ENCODE measurements around the gene DLL1.

DLL1 gene

DNA sequence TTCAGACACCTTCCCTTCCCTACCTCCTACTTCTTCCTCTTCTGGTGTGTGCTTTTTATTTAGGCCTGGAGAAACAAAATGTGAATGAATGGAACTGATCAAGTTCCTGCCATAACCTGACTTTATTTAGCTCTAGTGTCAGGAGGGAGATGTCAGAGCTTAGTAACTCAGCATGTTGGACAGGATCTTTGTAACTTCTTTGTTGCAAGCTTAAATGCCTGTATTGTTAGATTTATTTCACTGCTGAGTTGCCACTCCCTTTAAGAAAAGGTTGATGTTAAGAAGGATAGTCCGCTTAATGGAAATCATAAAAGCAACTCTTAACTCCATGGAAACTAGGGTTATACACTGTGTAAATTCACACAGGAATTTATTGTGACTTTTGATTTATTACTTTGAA lies 17.9 kb upstream of the DLL1 start:
- Histone ChIP-seq H3K9me3 (ENCODE audit: control insufficient read depth, low read length) (no peaks in the 10 kb centered on the region), H3K4me3 (ENCODE audit: extremely low read depth, insufficient read depth, low read length, poor library complexity, severe bottlenecking) (no peak overlapping the region), H3K27ac (ENCODE audit: low read depth, low read length, severe bottlenecking) (no peak overlapping the region), H3K36me3 (ENCODE audit: control insufficient read depth, insufficient read depth, low read length) (no peaks in the 10 kb centered on the region), H3K4me1 (ENCODE audit: control insufficient read depth, insufficient read depth, low read length, poor library complexity, severe bottlenecking) (peaks cover 10% of the 10 kb centered on the region)
- WGBS, 2 experiments (ENCODE audit: insufficient coverage in 2 of 2), result no CpG with 5 or more reads among the region's 1 CpG

DNA sequence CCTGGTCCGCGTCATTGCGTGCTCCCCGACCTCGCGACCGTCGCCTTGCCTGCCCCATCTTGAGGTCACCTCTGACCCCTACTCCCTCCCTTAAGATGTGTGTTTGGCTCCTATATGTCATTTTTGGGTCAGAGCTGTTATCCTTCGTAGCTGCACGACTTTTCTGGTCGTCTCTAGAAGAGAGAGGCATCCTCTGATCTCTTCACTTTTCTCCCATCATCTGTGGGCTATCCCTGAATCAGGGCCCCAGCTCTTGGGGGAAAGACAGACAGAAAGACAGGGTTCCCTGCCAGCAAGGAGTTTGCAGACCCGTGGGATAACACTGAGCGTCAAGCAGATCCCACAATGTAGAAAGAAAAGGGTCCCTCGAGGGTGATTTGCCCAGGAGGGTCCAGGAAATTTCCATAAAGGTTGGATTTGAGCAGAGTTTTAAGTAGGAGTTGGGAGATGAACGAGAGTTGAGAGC lies 16.2 kb upstream of the DLL1 start:
- no peaks in the 10 kb centered on the region for H3K36me3 ChIP-seq (ENCODE audit: control insufficient read depth, insufficient read depth, low read length)
- H3K4me3 ChIP-seq (ENCODE audit: extremely low read depth, insufficient read depth, low read length, poor library complexity, severe bottlenecking), result peak overlapping the region; percentile 82
- 24 to 25% methylated on average over 12 to 15 of the region's 15 CpGs for WGBS, 2 experiments (ENCODE audit: insufficient coverage in 2 of 2)
- peaks cover 5% of the 10 kb centered on the region for H3K9me3 ChIP-seq (ENCODE audit: control insufficient read depth, low read length)
- peaks cover 10% of the 10 kb centered on the region for H3K4me1 ChIP-seq (ENCODE audit: control insufficient read depth, insufficient read depth, low read length, poor library complexity, severe bottlenecking)
- peak overlapping the region; percentile 72 for H3K27ac ChIP-seq (ENCODE audit: low read depth, low read length, severe bottlenecking)

GRCh38 chr6:170306324-170307079 lies 15.6 kb upstream of the DLL1 start, which contains the start of gene FAM120B:
Gene FAM120B, plus strand, starts transcription at chr6:170306758. Its CDS starts 10,633 bp downstream, at chr6:170317391.
- peaks cover 7% of the 10 kb centered on the region for H3K9me3 ChIP-seq (ENCODE audit: control insufficient read depth, low read length)
- H3K4me3 ChIP-seq (ENCODE audit: extremely low read depth, insufficient read depth, low read length, poor library complexity, severe bottlenecking), result peak within 1 kb of the TSS; percentile 82
- 0 to 1% methylated on average over 88 to 90 of the region's 97 CpGs for WGBS, 2 experiments (ENCODE audit: insufficient coverage in 2 of 2)
- peaks cover 10% of the 10 kb centered on the region for H3K4me1 ChIP-seq (ENCODE audit: control insufficient read depth, insufficient read depth, low read length, poor library complexity, severe bottlenecking)
- H3K27ac ChIP-seq (ENCODE audit: low read depth, low read length, severe bottlenecking), result peak within 1 kb of the TSS; percentile 72
- H3K36me3 ChIP-seq (ENCODE audit: control insufficient read depth, insufficient read depth, low read length), result no peaks in the 10 kb centered on the region

DNA sequence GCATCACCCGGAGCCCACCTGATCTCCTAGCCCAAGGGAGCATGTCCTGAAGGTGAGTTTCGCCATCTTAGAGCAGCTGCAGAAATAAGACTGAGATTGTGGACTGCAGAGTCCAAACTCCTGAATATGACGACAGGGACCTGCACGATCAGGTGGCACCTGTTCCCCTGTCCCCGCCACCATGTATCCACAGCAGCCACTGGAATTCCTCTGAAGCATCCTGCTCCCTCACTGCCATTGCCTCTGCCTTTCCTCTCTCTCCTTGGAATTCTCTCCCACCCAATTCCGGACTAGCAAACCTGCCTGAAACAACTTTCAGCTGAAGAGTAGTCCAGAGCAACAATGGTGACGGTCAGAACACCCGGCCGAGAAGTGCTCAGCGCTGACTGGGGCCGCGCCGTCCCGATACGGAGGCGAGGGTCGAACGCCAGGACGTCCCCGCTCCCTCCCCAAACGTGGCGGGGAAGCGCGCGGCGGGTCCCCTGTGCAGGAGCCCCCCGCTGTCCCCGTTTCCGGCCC lies 15.0 kb upstream of the DLL1 start:
- Histone ChIP-seq H3K4me3 (ENCODE audit: extremely low read depth, insufficient read depth, low read length, poor library complexity, severe bottlenecking) (peak overlapping the region; percentile 82), H3K27ac (ENCODE audit: low read depth, low read length, severe bottlenecking) (peak overlapping the region; percentile 53), H3K36me3 (ENCODE audit: control insufficient read depth, insufficient read depth, low read length) (no peaks in the 10 kb centered on the region), H3K4me1 (ENCODE audit: control insufficient read depth, insufficient read depth, low read length, poor library complexity, severe bottlenecking) (peaks cover 10% of the 10 kb centered on the region), H3K9me3 (ENCODE audit: control insufficient read depth, low read length) (peaks cover 13% of the 10 kb centered on the region)
- 15 to 16% methylated on average over 29 of the region's 29 CpGs for WGBS, 2 experiments (ENCODE audit: insufficient coverage in 2 of 2)

- H3K36me3 ChIP-seq (ENCODE audit: control insufficient read depth, insufficient read depth, low read length), result no peaks in the 10 kb centered on the region
- no peaks in the 10 kb centered on the region for H3K4me1 ChIP-seq (ENCODE audit: control insufficient read depth, insufficient read depth, low read length, poor library complexity, severe bottlenecking)
- peaks cover 17% of the 10 kb centered on the region for H3K9me3 ChIP-seq (ENCODE audit: control insufficient read depth, low read length)
- H3K27ac ChIP-seq (ENCODE audit: low read depth, low read length, severe bottlenecking), result no peak overlapping the region
- no peak overlapping the region for H3K4me3 ChIP-seq (ENCODE audit: extremely low read depth, insufficient read depth, low read length, poor library complexity, severe bottlenecking)
- WGBS, 2 experiments (ENCODE audit: insufficient coverage in 2 of 2), result 33 to 57% methylated on average over 1 of the region's 1 CpG
Measured at GRCh38 chr6:170301184-170301583, 10.3 kb upstream of the DLL1 start.

- no peak overlapping the region for H3K27ac ChIP-seq (ENCODE audit: low read depth, low read length, severe bottlenecking)
- H3K4me3 ChIP-seq (ENCODE audit: extremely low read depth, insufficient read depth, low read length, poor library complexity, severe bottlenecking), result no peak overlapping the region
- no peaks in the 10 kb centered on the region for H3K36me3 ChIP-seq (ENCODE audit: control insufficient read depth, insufficient read depth, low read length)
- peaks cover 17% of the 10 kb centered on the region for H3K9me3 ChIP-seq (ENCODE audit: control insufficient read depth, low read length)
- 100% methylated on average over 1 of the region's 1 CpG; no CpG with 5 or more reads in 1 of the 2 experiments for whole genome bisulfite sequencing, 2 experiments (ENCODE audit: insufficient coverage in 2 of 2)
- H3K4me1 ChIP-seq (ENCODE audit: control insufficient read depth, insufficient read depth, low read length, poor library complexity, severe bottlenecking), result peaks cover 3% of the 10 kb centered on the region
Measured at GRCh38 chr6:170298688-170299087, 7.8 kb upstream of the DLL1 start.

GRCh38 chr6:170297576-170298330 lies 6.9 kb upstream of the DLL1 start:
- H3K4me3 ChIP-seq (ENCODE audit: extremely low read depth, insufficient read depth, low read length, poor library complexity, severe bottlenecking), result no peak overlapping the region
- H3K27ac ChIP-seq (ENCODE audit: low read depth, low read length, severe bottlenecking), result no peak overlapping the region
- peaks cover 3% of the 10 kb centered on the region for H3K4me1 ChIP-seq (ENCODE audit: control insufficient read depth, insufficient read depth, low read length, poor library complexity, severe bottlenecking)
- H3K36me3 ChIP-seq (ENCODE audit: control insufficient read depth, insufficient read depth, low read length), result no peaks in the 10 kb centered on the region
- H3K9me3 ChIP-seq (ENCODE audit: control insufficient read depth, low read length), result peaks cover 17% of the 10 kb centered on the region
- WGBS, 2 experiments (ENCODE audit: insufficient coverage in 2 of 2), result 0 to 25% methylated on average over 1 of the region's 11 CpGs

DNA sequence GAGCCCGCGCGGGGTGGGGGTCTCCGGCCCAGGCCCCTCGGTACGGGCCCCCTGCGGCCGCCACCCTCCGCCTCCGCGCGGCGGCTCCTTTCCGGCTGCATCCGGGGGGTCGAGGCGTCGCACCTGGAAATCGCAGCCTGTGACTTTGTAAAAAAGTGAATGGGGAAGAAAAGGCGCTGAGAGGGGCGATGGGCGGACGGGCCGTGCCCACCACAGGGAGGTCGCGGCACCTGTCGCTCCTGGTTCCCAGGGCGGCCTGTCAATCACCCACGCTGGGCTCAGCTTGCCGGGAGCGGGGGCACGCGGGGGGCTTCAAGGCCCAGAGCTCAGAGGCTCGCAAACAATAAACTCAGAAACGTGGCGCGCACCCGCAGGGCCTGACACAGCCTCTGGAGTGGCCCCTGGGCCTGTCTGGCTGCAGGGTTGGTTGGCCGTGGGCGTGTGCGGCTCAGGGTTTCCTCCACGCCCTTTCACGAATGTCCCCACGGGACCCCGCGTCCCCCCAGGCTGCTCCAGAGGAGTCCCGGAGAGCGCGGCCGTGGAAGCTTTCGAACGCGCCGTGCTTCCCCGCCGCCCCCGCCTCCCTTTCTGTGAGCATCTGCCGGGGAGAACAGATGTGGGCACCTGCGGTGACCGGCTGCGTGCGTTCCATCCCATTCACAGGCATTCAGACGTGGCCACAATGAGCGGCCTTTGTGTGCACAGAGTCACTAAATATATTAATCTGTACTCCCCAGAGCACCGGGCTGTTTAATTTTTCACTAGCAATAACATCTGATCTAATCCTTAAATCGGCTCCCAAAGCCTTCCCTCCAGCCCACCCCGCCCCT lies 6.1 kb upstream of the DLL1 start:
- no peak overlapping the region for H3K27ac ChIP-seq (ENCODE audit: low read depth, low read length, severe bottlenecking)
- no peaks in the 10 kb centered on the region for H3K36me3 ChIP-seq (ENCODE audit: control insufficient read depth, insufficient read depth, low read length)
- peaks cover 3% of the 10 kb centered on the region for H3K4me1 ChIP-seq (ENCODE audit: control insufficient read depth, insufficient read depth, low read length, poor library complexity, severe bottlenecking)
- 3 to 4% methylated on average over 26 to 66 of the region's 67 CpGs for WGBS, 2 experiments (ENCODE audit: insufficient coverage in 2 of 2)
- peak overlapping the region; percentile 16 for H3K4me3 ChIP-seq (ENCODE audit: extremely low read depth, insufficient read depth, low read length, poor library complexity, severe bottlenecking)
- H3K9me3 ChIP-seq (ENCODE audit: control insufficient read depth, low read length), result peaks cover 12% of the 10 kb centered on the region

- Histone ChIP-seq H3K9me3 (ENCODE audit: control insufficient read depth, low read length) (peaks cover 9% of the 10 kb centered on the region), H3K4me3 (ENCODE audit: extremely low read depth, insufficient read depth, low read length, poor library complexity, severe bottlenecking) (peak overlapping the region; percentile 33), H3K27ac (ENCODE audit: low read depth, low read length, severe bottlenecking) (no peak overlapping the region), H3K36me3 (ENCODE audit: control insufficient read depth, insufficient read depth, low read length) (no peaks in the 10 kb centered on the region), H3K4me1 (ENCODE audit: control insufficient read depth, insufficient read depth, low read length, poor library complexity, severe bottlenecking) (peaks cover 6% of the 10 kb centered on the region)
- WGBS, 2 experiments (ENCODE audit: insufficient coverage in 2 of 2), result 0 to 1% methylated on average over 39 to 42 of the region's 47 CpGs
Measured at GRCh38 chr6:170296423-170296745, 5.5 kb upstream of the DLL1 start.
